ENCODE measurements around the gene ZNF292. TPM values are rescaled to one million over a fixed set of nuclear protein-coding genes. Genes with fewer than 3 reads are reported as not detected.

The ZNF292 gene
- total RNA-seq, 1 donor from 2014 or later: 43.1 TPM

DNA sequence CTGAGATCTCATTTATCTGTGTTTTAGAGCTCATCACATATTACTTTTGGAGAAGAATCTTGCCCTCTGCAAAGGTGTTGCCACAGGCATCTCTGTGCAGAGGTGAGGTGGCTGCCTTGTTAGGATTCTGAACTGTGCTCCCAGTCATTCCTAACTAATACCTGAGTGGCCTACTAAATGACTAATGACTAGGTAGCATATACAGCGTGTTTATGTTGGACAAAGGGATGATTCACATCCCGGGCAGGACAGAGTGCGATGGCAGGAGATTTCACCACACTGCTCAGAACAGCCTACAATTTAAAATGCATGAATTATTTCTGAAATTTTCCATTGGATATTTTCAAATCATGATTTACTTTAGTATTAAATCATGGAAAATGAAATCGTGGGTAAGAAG, 37.3 kb upstream of the ZNF292 start:
- DNase-seq: no peak
- Histone ChIP-seq H3K4me3 (no peak overlapping the region), H3K36me3 (no peaks in the 10 kb centered on the region), H3K27ac (no peak overlapping the region), H3K4me1 (no peaks in the 10 kb centered on the region), H3K27me3 (ENCODE audit: low read depth) (peaks cover 10% of the 10 kb centered on the region), H3K9me3 (no peaks in the 10 kb centered on the region)
- ATAC-seq: no peak
- TF ChIP-seq, protein P1, sequence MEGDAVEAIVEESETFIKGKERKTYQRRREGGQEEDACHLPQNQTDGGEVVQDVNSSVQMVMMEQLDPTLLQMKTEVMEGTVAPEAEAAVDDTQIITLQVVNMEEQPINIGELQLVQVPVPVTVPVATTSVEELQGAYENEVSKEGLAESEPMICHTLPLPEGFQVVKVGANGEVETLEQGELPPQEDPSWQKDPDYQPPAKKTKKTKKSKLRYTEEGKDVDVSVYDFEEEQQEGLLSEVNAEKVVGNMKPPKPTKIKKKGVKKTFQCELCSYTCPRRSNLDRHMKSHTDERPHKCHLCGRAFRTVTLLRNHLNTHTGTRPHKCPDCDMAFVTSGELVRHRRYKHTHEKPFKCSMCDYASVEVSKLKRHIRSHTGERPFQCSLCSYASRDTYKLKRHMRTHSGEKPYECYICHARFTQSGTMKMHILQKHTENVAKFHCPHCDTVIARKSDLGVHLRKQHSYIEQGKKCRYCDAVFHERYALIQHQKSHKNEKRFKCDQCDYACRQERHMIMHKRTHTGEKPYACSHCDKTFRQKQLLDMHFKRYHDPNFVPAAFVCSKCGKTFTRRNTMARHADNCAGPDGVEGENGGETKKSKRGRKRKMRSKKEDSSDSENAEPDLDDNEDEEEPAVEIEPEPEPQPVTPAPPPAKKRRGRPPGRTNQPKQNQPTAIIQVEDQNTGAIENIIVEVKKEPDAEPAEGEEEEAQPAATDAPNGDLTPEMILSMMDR (IDR thresholded peaks at IDR 0.05): no peak
- intact Hi-C loops (cut with DNase I): no loop called here

DNA sequence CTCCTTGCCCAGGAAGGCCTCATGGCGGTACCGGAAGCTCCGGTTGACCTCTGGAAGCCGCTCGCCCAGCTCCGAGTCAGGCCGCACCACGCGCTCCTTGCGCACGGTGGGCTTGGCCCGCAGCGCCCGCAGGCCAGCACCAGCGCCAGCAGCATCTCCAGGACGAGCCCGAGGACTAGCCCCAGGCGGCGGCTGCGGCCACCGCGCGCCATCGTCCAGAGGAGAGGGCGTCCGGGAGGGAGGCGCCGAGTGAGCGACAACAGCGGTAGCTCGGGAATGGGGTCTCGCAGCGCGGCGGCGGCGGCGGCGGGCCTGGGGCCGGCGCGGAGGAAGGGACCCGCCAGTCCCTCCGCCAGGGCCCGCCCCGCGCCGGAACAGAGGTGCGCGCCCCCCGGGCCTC, 32.9 kb upstream of the ZNF292 start:
- H3K27me3 ChIP-seq (ENCODE audit: low read depth): peaks cover 21% of the 10 kb centered on the region
- TF ChIP-seq, protein P1 (IDR thresholded peaks at IDR 0.05): no peak
- H3K27ac ChIP-seq: no peak overlapping the region
- no peak overlapping the region for H3K4me3 ChIP-seq
- intact Hi-C loops (cut with DNase I): no loop called here
- H3K4me1 ChIP-seq: no peaks in the 10 kb centered on the region
- no peaks in the 10 kb centered on the region for H3K36me3 ChIP-seq
- ATAC-seq (no peak), DNase-seq (no peak)
- H3K9me3 ChIP-seq: no peaks in the 10 kb centered on the region

DNA sequence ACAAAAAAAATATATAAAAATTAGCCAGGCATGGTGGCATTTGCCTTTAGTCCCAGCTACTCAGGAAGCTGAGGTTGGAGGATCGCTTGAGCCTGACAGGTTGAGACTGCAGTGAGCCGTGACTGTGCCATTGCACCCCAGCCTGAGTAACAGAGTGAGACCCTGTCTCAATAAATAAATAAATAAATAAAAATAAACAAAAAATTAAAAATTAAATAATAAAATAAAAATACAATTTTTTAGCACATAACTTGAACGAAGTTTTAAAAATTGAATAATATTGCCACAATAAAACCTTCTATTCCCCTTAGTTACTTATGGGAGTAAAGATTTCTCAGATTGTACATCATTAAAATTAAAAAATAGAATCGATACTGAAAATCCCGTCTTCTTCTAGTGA, 31.3 kb upstream of the ZNF292 start:
- TF ChIP-seq, protein P1 (IDR thresholded peaks at IDR 0.05): no peak
- Histone ChIP-seq H3K4me1 (no peaks in the 10 kb centered on the region), H3K27me3 (ENCODE audit: low read depth) (peaks cover 21% of the 10 kb centered on the region), H3K27ac (no peak overlapping the region), H3K9me3 (no peaks in the 10 kb centered on the region), H3K36me3 (no peaks in the 10 kb centered on the region), H3K4me3 (no peak overlapping the region)
- DNase-seq (no peak), ATAC-seq (no peak)
- intact Hi-C loops (cut with DNase I): no loop called here

DNA sequence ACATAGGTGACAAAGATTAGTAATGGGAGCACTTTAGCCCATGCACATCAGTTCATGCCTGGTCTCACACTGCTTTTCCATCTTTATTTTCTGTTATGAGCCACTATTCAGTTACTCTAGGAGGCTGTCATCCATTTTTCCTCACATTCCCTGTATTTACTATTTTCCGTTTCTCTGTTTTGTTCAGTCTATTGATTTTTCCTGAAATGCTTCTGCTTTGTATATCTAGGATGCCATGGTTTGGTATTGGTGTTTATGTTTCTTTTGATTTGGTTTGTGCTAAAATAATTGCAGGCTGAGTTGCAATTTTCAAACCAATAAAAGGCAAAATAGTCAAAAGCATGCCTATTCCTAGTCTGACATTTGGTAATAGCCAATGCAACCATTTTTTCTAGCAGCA, 28.9 kb upstream of the ZNF292 start:
- H3K9me3 ChIP-seq: no peaks in the 10 kb centered on the region
- H3K27ac ChIP-seq: no peak overlapping the region
- H3K27me3 ChIP-seq (ENCODE audit: low read depth): peaks cover 21% of the 10 kb centered on the region
- no peaks in the 10 kb centered on the region for H3K4me1 ChIP-seq
- DNase-seq (no peak), ATAC-seq (no peak)
- intact Hi-C loops (cut with DNase I): no loop called here
- TF ChIP-seq, protein P1 (IDR thresholded peaks at IDR 0.05): no peak
- H3K36me3 ChIP-seq: no peaks in the 10 kb centered on the region
- no peak overlapping the region for H3K4me3 ChIP-seq

DNA sequence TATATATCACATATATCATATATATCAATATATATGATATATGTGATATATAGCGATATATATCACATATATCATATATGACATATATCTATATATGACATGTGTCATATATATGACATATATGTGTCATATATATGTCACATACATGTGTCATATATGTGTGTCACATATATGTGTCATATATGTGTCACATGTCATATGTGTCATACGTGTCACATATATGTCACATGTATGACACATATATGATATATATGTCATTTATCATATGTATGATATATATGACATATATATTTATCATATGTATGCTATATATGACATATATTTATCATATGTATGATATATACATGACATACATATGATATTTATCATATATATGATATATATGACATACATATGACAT, 27.6 kb upstream of the ZNF292 start:
- H3K9me3 ChIP-seq: no peaks in the 10 kb centered on the region
- ATAC-seq (no peak), DNase-seq (no peak)
- H3K36me3 ChIP-seq: no peaks in the 10 kb centered on the region
- peaks cover 14% of the 10 kb centered on the region for H3K27me3 ChIP-seq (ENCODE audit: low read depth)
- intact Hi-C loops (cut with DNase I): no loop called here
- no peak overlapping the region for H3K4me3 ChIP-seq
- H3K27ac ChIP-seq: no peak overlapping the region
- TF ChIP-seq, protein P1 (IDR thresholded peaks at IDR 0.05): no peak
- no peaks in the 10 kb centered on the region for H3K4me1 ChIP-seq

DNA sequence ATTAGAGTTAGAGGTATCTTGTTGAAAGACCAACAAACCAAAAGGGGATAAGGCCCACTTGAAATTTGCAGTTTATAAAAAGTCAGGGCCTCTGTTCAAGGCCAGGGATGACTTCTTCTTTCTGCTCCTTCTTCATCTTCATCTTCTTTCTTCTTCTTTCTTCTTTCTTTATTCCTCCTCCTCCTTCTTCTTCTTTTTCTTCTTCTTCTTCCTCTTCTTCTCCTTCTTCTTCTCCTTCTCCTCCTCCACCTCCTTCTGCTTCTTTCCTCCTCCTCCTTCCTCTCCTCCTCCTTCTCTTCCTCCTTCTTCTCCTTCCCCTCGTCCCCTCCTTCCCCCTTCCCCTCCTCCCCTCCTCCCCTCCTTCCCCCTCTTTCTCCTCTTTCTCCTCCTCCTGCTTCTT, 18.4 kb upstream of the ZNF292 start:
- no peak for DNase-seq
- intact Hi-C loops (cut with DNase I): loop anchor here (5.0 kb wide), 1 partner anchor 100 kb away; no protein-coding TSS in a partner anchor
- TF ChIP-seq, protein P1 (IDR thresholded peaks at IDR 0.05): no peak
- no peak overlapping the region for H3K27ac ChIP-seq
- H3K4me1 ChIP-seq: no peaks in the 10 kb centered on the region
- no peaks in the 10 kb centered on the region for H3K36me3 ChIP-seq
- no peak for ATAC-seq
- H3K9me3 ChIP-seq: no peaks in the 10 kb centered on the region
- H3K27me3 ChIP-seq (ENCODE audit: low read depth): no peaks in the 10 kb centered on the region
- H3K4me3 ChIP-seq: no peak overlapping the region
